Cortex of kidney (tissue), 1 donor: ENCODE results near the gene ZNF132.
"Not testable (repeated sequence)": the region's sequence is repeated elsewhere in the genome, so short reads cannot be mapped to it uniquely, and the experiment has no call there.

ENCODE experiments used
- DNase-seq: peaks from one replicate; lab custom pipeline; 2025; lab: John Stamatoyannopoulos, UW

The ZNF132 gene

GRCh38 chr19:58439576-58440554, at the start of gene ZNF132:
ZNF132 (minus strand) TSS chr19:58440153; CDS start chr19:58439821, 332 bp downstream.
- peak; percentile 40 for DNase-seq

GRCh38 chr19:58484349-58484748, 44.4 kb upstream of the ZNF132 start:
- DNase-seq: not testable (repeated sequence)

- no peak for DNase-seq
These were observed 43.8 kb upstream of the ZNF132 start for GRCh38 chr19:58483776-58484175.

GRCh38 chr19:58482372-58482771, 42.4 kb upstream of the ZNF132 start:
- DNase-seq: no peak

GRCh38 chr19:58480831-58481230, 40.9 kb upstream of the ZNF132 start:
- no peak for DNase-seq

GRCh38 chr19:58480481-58480830, 40.5 kb upstream of the ZNF132 start:
- DNase-seq: no peak

- no peak for DNase-seq
These were observed 40.0 kb upstream of the ZNF132 start for GRCh38 chr19:58479736-58480480.

GRCh38 chr19:58479303-58479702, 39.4 kb upstream of the ZNF132 start:
- no peak for DNase-seq

- DNase-seq: no peak
These were observed 37.9 kb upstream of the ZNF132 start for GRCh38 chr19:58477871-58478270.

GRCh38 chr19:58477130-58477529, 37.2 kb upstream of the ZNF132 start:
- no peak for DNase-seq

GRCh38 chr19:58476498-58477015, 36.6 kb upstream of the ZNF132 start:
- no peak for DNase-seq

- DNase-seq: peak; percentile 87
These were observed 36.0 kb upstream of the ZNF132 start, which contains the start of gene ZNF446 for GRCh38 chr19:58475714-58476497. ZNF446 (plus strand) TSS chr19:58476352; CDS start chr19:58477219, 867 bp downstream.

GRCh38 chr19:58474997-58475713, 35.2 kb upstream of the ZNF132 start:
- no peak for DNase-seq

GRCh38 chr19:58474291-58474996, 34.5 kb upstream of the ZNF132 start:
- no peak for DNase-seq

GRCh38 chr19:58473775-58474174, 33.8 kb upstream of the ZNF132 start:
- DNase-seq: no peak

- no peak for DNase-seq
These were observed 31.8 kb upstream of the ZNF132 start for GRCh38 chr19:58471736-58472135.

- DNase-seq: not testable (repeated sequence)
These were observed 31.0 kb upstream of the ZNF132 start for GRCh38 chr19:58470837-58471543.

- no peak for DNase-seq
These were observed 29.5 kb upstream of the ZNF132 start for GRCh38 chr19:58469241-58470013.
